Heart right ventricle (tissue), 16 donors: ENCODE results near the gene EMC9. TPM values are rescaled to one million over a fixed set of nuclear protein-coding genes. Genes with fewer than 3 reads are reported as not detected.

Experiments
- ATAC-seq, 8 donors: fragments of 200-7000 bp; cut with Tn5 transposase; one replicate each; pipeline ENCODE4 v1.9.1; 2020; ENCODE audit warnings: mild to moderate bottlenecking in 8 of 8, moderate library complexity in 8 of 8, moderate number of reproducible peaks in 1 of 8
- DNase-seq, 2 donors: peaks; one replicate each; pipeline ENCODE4 v3.0.0-alpha.2; 2020
- H3K27ac ChIP-seq, 10 donors: fragments of 200-600 bp; sonication (generic) in 2 of 10; one replicate each; pipeline versions ENCODE4 v1.5.0 to v1.8.0; 2020 to 2022; ENCODE audit warnings: mild to moderate bottlenecking in 3 of 10
- H3K27me3 ChIP-seq, 7 donors: fragments of 200-600 bp; one replicate each; pipeline ENCODE4 v1.8.0; 2021 to 2022; ENCODE audit warnings: mild to moderate bottlenecking in 2 of 7
- H3K36me3 ChIP-seq, 9 donors: fragments of 200-600 bp; sonication (generic) in 1 of 9; one replicate each; pipeline versions ENCODE4 v1.5.0 to v1.8.0; 2020 to 2022; ENCODE audit warnings: mild to moderate bottlenecking in 2 of 9
- H3K4me1 ChIP-seq, 9 donors: fragments of 200-600 bp; sonication (generic) in 1 of 9; one replicate each; pipeline versions ENCODE4 v1.5.0 to v1.8.0; 2020 to 2022; ENCODE audit warnings: mild to moderate bottlenecking in 4 of 9
- H3K4me3 ChIP-seq, 10 donors: fragments of 200-600 bp; sonication (generic) in 2 of 10; one replicate each; pipeline versions ENCODE4 v1.5.0 to v1.8.0; 2020 to 2022; ENCODE audit warnings: mild to moderate bottlenecking in 7 of 10, moderate library complexity in 2 of 10
- H3K9me3 ChIP-seq, 11 donors: fragments of 200-600 bp in 10 of 11; sonication (generic) in 2 of 11; one replicate each; pipeline versions ENCODE4 v1.5.0 to v1.8.0; 2013 to 2022; ENCODE audit warnings: mild to moderate bottlenecking in 2 of 11, control low read depth in 1 of 11, moderate library complexity in 1 of 11
- CTCF ChIP-seq, 9 donors: fragments of 200-600 bp; sonication (generic) in 2 of 9; IDR thresholded peaks; one replicate each; pipeline versions ENCODE4 v1.5.0 to v1.8.0; 2021 to 2022; ENCODE audit warnings: antibody characterized with exemption in 9 of 9, mild to moderate bottlenecking in 5 of 9, moderate library complexity in 1 of 9
- WGBS, 2 donors: extraction: QIAGEN DNeasy Blood & Tissue Kit; methylation state at CpG; one replicate each; pipeline ENCODE4 v1.1.7; 2013; ENCODE audit warnings: inconsistent platforms in 1 of 2; 5-methylcytosine and 5-hydroxymethylcytosine counted together
- intact Hi-C, 10 donors: fragments of 100-400 bp; cut with DNase I; formaldehyde crosslinking; loops; one replicate each; pipeline versions ENCODE4 v1.11.1 to v1.14.2; 2022
- polyA plus RNA-seq, 2 donors: library from polyadenylated mRNA; stranded (reverse); fragments of 200-250 nt; gene quantifications; one replicate each; pipeline ENCODE4 v1.2.3, GENCODE V29; 2013
- total RNA-seq, 10 donors: library from RNA; stranded (reverse); fragmentation: NEBNext Ultra II Directional in 3 of 10; extraction: Animal tissue kit (Norgen Biotek cat#: 25700) in 3 of 10; gene quantifications; one replicate each; pipeline versions ENCODE4 v1.2.1 to v1.2.4, GENCODE V29; 2021 to 2023
- donor health status: Arrhythmogenic right ventricular cardiomyopathy.
- donor health status: ischemic (EF 13 %, LVEDD 7.1; RV severe dilation, severe dysfunction).
- donor health status: healthy with polysubstance abuse.
- donor health status: DM: no; HTN: yes; CAD: no.
- donor health status: DM: no; HTN: no; CAD: no.
- donor health status: ischemic (EF 25% LVEDD 6.9; RV normal size, moderate dysfunction).
- donor health status: ischemic (EF 25% LVEDD 5.7; RV mildly dilated, moderate dysfunction).
- donor health status: healthy.
- donor health status: DM: yes; HTN: yes; CAD: no.
- donor health status: Ischemic cardiomyopathy.
- donor health status: ischemic (EF 35%, LVEDD 5.7; RV mildly dilated, moderate dysfunction).
- donor health status: nonischemic (EF 11% LVEDD 7.7; RV severe dilation, severe dysfunction).
- donor health status: DM: yes; HTN: yes; CAD: no.
- donor health status: PGD.
- donor health status: ischemic (EF 29% LVEDD 5.4; RV normal size, mild dysfunction).
- donor health status: nonischemic (EF 23%, LVEDD 6.1; RV moderate dilation, normal function).

EMC9 gene
- total and polyA plus RNA-seq, 12 donors = 10.2 to 44.3 (median 14.4) TPM

GRCh38 chr14:24160499-24160849 is 19.1 kb upstream of the EMC9 start:
- Histone ChIP-seq H3K27me3 (no peaks in the 10 kb centered on the region), H3K9me3 (no peaks in the 10 kb centered on the region), H3K4me1 (peaks cover 9 to 44% (median 27%) of the 10 kb centered on the region in 9 donors), H3K27ac (peak overlapping the region; percentile 92 to 100 (median 96)), H3K36me3 (peaks cover 6 to 88% (median 57%) of the 10 kb centered on the region in 9 donors), H3K4me3 (peak overlapping the region in 2 of 10 donors; percentile 63 to 89)
- no peak for TF ChIP-seq CTCF (IDR thresholded peaks at IDR 0.05)
- WGBS, 2 donors = 87 to 89% methylated on average over 4 of the region's 4 CpGs
- DNase-seq (no peak), ATAC-seq (peak in 1 of 8 donors; percentile 18)
- intact Hi-C loops = loop anchor here in 2 of 10 donors (2.0 to 5.0 kb wide), 3 partner anchors 14 to 102 kb away; partner anchors contain the start of genes DCAF11 (in 1 of the 2), NRL (in 1 of the 2), PSME2 (in 1 of the 2) and RNF31 (in 1 of the 2)

GRCh38 chr14:24159777-24160498 is 18.5 kb upstream of the EMC9 start:
- intact Hi-C loops = loop anchor here in 2 of 10 donors (2.0 to 5.0 kb wide), 3 partner anchors 13 to 101 kb away; partner anchors contain the start of genes DCAF11 (in 1 of the 2), NRL (in 1 of the 2), PSME2 (in 1 of the 2) and RNF31 (in 1 of the 2)
- H3K27ac ChIP-seq = peak overlapping the region; percentile 92 to 100 (median 96)
- no peak overlapping the region for H3K4me3 ChIP-seq
- peaks cover under 1 to 88% (median 57%) of the 10 kb centered on the region in 9 donors for H3K36me3 ChIP-seq
- no peak for DNase-seq
- no peak for TF ChIP-seq CTCF (IDR thresholded peaks at IDR 0.05)
- 91 to 94% methylated on average over 11 of the region's 11 CpGs for WGBS, 2 donors
- no peaks in the 10 kb centered on the region for H3K9me3 ChIP-seq
- no peaks in the 10 kb centered on the region for H3K27me3 ChIP-seq
- ATAC-seq = peak in 1 of 8 donors; percentile 10
- peaks cover 9 to 42% (median 27%) of the 10 kb centered on the region in 9 donors for H3K4me1 ChIP-seq

GRCh38 chr14:24157331-24157730 is 15.9 kb upstream of the EMC9 start:
- Histone ChIP-seq H3K27ac (no peak overlapping the region), H3K4me3 (no peak overlapping the region), H3K27me3 (no peaks in the 10 kb centered on the region), H3K9me3 (no peaks in the 10 kb centered on the region), H3K4me1 (peaks cover 5 to 20% (median 12%) of the 10 kb centered on the region in 9 donors), H3K36me3 (peaks cover 0 to 88% (median 52%) of the 10 kb centered on the region in 9 donors)
- WGBS, 2 donors = 91 to 92% methylated on average over 12 of the region's 12 CpGs
- no peak for TF ChIP-seq CTCF (IDR thresholded peaks at IDR 0.05)
- DNase-seq (no peak), ATAC-seq (no peak)
- intact Hi-C loops = no loop called here

GRCh38 chr14:24156840-24157239 is 15.4 kb upstream of the EMC9 start:
- no peak for TF ChIP-seq CTCF (IDR thresholded peaks at IDR 0.05)

More at GRCh38 chr14:24156840-24157239, 15.4 kb upstream of the EMC9 start:
- no peaks in the 10 kb centered on the region for H3K9me3 ChIP-seq
- DNase-seq (no peak), ATAC-seq (no peak)
- 94 to 95% methylated on average over 1 of the region's 1 CpG for WGBS, 2 donors
- no peak overlapping the region for H3K27ac ChIP-seq
- H3K4me3 ChIP-seq = no peak overlapping the region
- peaks cover 0 to 90% (median 56%) of the 10 kb centered on the region in 9 donors for H3K36me3 ChIP-seq
- H3K27me3 ChIP-seq = no peaks in the 10 kb centered on the region
- intact Hi-C loops = no loop called here
- H3K4me1 ChIP-seq = peaks cover 5 to 15% (median 8%) of the 10 kb centered on the region in 9 donors
